GM23248 (cell line): ENCODE results near the gene ZNRF2. TPM values are rescaled to one million over a fixed set of nuclear protein-coding genes. Genes with fewer than 3 reads are reported as not detected.

Source experiments
- DNase-seq: peaks from one replicate; pipeline ENCODE4 v3.0.0-alpha.2; 2015
- H2AFZ ChIP-seq: fragments of 200-600 bp; sonication (generic); 2 replicates; pipeline ENCODE4 v1.6.1; 2016; ENCODE audit warnings: antibody characterized with exemption
- H3F3A ChIP-seq: fragments of 200-600 bp; sonication (generic); 2 replicates; pipeline ENCODE4 v1.6.1; 2016; ENCODE audit warnings: mild to moderate bottlenecking, antibody characterized with exemption, mixed run types; ENCODE audit not compliant: insufficient read depth
- H3K27ac ChIP-seq: fragments of 200-600 bp; sonication (generic); 2 replicates; pipeline ENCODE4 v1.5.1; 2016; ENCODE audit warnings: mild to moderate bottlenecking
- H3K27me3 ChIP-seq: fragments of 200-600 bp; sonication (generic); replicated peaks from 2 replicates; pipeline ENCODE4 v1.6.1; 2016; ENCODE audit warnings: mild to moderate bottlenecking; ENCODE audit not compliant: insufficient read depth
- H3K36me3 ChIP-seq: fragments of 200-600 bp; sonication (generic); 2 replicates; pipeline ENCODE4 v1.6.1; 2016; ENCODE audit warnings: low read depth, mild to moderate bottlenecking
- H3K4me1 ChIP-seq: fragments of 200-600 bp; sonication (generic); 2 replicates; pipeline ENCODE4 v1.6.1; 2016; ENCODE audit warnings: mild to moderate bottlenecking; ENCODE audit not compliant: insufficient read depth
- H3K4me2 ChIP-seq: fragments of 200-600 bp; sonication (generic); one replicate; pipeline ENCODE4 v1.6.1; 2016; ENCODE audit warnings: mild to moderate bottlenecking; ENCODE audit not compliant: unreplicated experiment
- H3K4me3 ChIP-seq: fragments of 200-600 bp; sonication (generic); 2 replicates; pipeline ENCODE4 v1.5.1; 2016; ENCODE audit warnings: mild to moderate bottlenecking
- H3K79me2 ChIP-seq: fragments of 200-600 bp; sonication (generic); 2 replicates; pipeline ENCODE4 v1.6.1; 2016; ENCODE audit warnings: mild to moderate bottlenecking; ENCODE audit not compliant: insufficient read depth
- H3K9ac ChIP-seq: fragments of 200-600 bp; sonication (generic); 2 replicates; pipeline ENCODE4 v1.6.1; 2016; ENCODE audit warnings: mild to moderate bottlenecking
- H3K9me2 ChIP-seq: fragments of 200-600 bp; sonication (generic); 2 replicates; pipeline ENCODE4 v1.6.1; 2016; ENCODE audit warnings: mixed run types, mild to moderate bottlenecking, moderate library complexity; ENCODE audit not compliant: insufficient read depth
- H3K9me3 ChIP-seq: fragments of 200-600 bp; sonication (generic); one replicate; pipeline ENCODE4 v1.6.1; 2017; ENCODE audit warnings: low read depth
- H4K20me1 ChIP-seq: fragments of 200-600 bp; sonication (generic); 2 replicates; pipeline ENCODE4 v1.6.0; 2016; ENCODE audit not compliant: insufficient read depth
- EZH2 ChIP-seq: fragments of 200-600 bp; sonication (generic); IDR thresholded peaks from 2 replicates; pipeline ENCODE4 v1.6.1; 2018; ENCODE audit warnings: antibody characterized with exemption, mild to moderate bottlenecking; ENCODE audit not compliant: insufficient read depth, poor library complexity, severe bottlenecking
- EZH2phosphoT487 ChIP-seq: fragments of 200-600 bp; sonication (generic); IDR thresholded peaks from 2 replicates; pipeline ENCODE4 v1.6.1; 2018; ENCODE audit warnings: antibody characterized with exemption, moderate library complexity, mild to moderate bottlenecking, low read depth; ENCODE audit not compliant: insufficient read depth
- WGBS, 2 experiments: methylation state at CpG; one replicate each; pipeline ENCODE4 v1.1.6; 2015 to 2017; ENCODE audit warnings: low lambda C conversion rate in 2 of 2, low coverage in 1 of 2; ENCODE audit errors: missing lambda C conversion rate in 2 of 2; 5-methylcytosine and 5-hydroxymethylcytosine counted together
- in situ Hi-C: fragments of 300-500 bp; cut with MboI; formaldehyde crosslinking; loops from 2 replicates; pipeline ENCODE4 v1.15.0; 2020
- polyA plus RNA-seq: library from polyadenylated mRNA; unstranded; fragments of >200 nt; fragmentation: Nextera tagmentation; extraction: Ambion mirVana; gene quantifications from 2 replicates; pipeline ENCODE4 v1.2.1, GENCODE V29; 2016
- total RNA-seq: library from RNA; depleted of rRNA; stranded (reverse); fragments of >200 nt; shearing (Covaris generic); gene quantifications from 2 replicates; pipeline ENCODE4 v1.2.3, GENCODE V29; 2014

The ZNRF2 gene
- total and polyA plus RNA-seq, 2 experiments from 2014 or later: 0.25 to 6.5 TPM

DNA sequence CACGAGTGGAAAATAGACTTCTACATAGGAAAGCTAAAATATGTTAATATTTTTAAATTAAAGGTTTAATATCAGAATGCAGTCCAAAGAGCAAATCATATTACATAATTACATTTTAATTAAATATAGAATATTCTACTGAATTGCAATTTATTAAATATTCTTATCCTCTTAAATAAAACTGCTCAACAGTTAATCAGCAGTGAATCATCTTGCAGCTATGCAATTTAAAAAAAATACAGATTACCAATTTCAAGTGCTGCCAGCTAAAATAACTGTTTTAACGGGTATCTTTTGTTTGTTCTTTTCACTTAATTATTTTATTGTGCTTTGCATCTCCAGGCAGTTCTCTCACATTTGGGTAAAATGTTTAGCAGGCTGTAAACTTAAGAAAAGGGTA is 82.2 kb downstream of the ZNRF2 start:
- no peak overlapping the region for H3K4me3 ChIP-seq
- H3K27me3 ChIP-seq: no peaks in the 10 kb centered on the region
- no peak overlapping the region for H3K27ac ChIP-seq
- 40 to 48% methylated on average over 2 of the region's 2 CpGs for WGBS, 2 experiments
- TF ChIP-seq EZH2phosphoT487 (no peak), EZH2 (no peak)
- no peaks in the 10 kb centered on the region for H3K79me2 ChIP-seq
- peaks cover 36% of the 10 kb centered on the region for H3K4me1 ChIP-seq
- H2AFZ ChIP-seq: no peak overlapping the region
- DNase-seq: peak; percentile 50
- peaks cover 8% of the 10 kb centered on the region; the same call in 1 of the 2 replicates for H3F3A ChIP-seq
- in situ Hi-C loops: no loop called here
- H3K4me2 ChIP-seq: peak overlapping the region; percentile 39
- H3K36me3 ChIP-seq: no peaks in the 10 kb centered on the region
- H3K9ac ChIP-seq: no peak overlapping the region
- H3K9me2 ChIP-seq: no peaks in the 10 kb centered on the region
- H3K9me3 ChIP-seq: no peaks in the 10 kb centered on the region
- H4K20me1 ChIP-seq: no peaks in the 10 kb centered on the region

DNA sequence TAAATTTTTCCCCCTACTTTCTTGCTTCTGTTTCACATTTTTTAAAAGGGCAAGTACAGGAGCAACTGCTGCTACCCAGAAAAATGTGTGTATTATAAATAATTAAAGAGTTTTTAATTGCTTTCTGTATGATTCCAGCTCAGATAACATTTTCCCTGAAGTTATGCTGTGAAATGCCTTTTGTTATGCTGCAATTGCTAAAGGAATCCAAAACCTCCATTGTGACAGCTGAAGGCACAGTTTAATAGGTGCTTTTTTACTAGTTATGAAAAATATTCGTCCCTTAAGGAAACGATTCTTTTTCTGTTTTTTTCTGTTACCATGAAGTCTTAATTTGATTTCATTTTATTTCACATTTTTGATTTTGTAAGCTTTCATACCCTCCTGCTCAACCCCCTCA is 83.2 kb downstream of the ZNRF2 start:
- Histone ChIP-seq H3K27me3 (no peaks in the 10 kb centered on the region), H3F3A (peaks cover 8% of the 10 kb centered on the region; the same call in 1 of the 2 replicates), H3K9me3 (no peaks in the 10 kb centered on the region), H3K4me2 (no peak overlapping the region), H3K79me2 (no peaks in the 10 kb centered on the region), H3K36me3 (no peaks in the 10 kb centered on the region), H3K27ac (no peak overlapping the region), H2AFZ (no peak overlapping the region), H3K9me2 (no peaks in the 10 kb centered on the region), H3K9ac (no peak overlapping the region), H3K4me1 (peaks cover 36% of the 10 kb centered on the region), H4K20me1 (no peaks in the 10 kb centered on the region), H3K4me3 (no peak overlapping the region)
- DNase-seq: no peak
- TF ChIP-seq EZH2phosphoT487: no peak
- no peak for TF ChIP-seq EZH2
- in situ Hi-C loops: no loop called here
- 96 to 100% methylated on average over 2 of the region's 2 CpGs for WGBS, 2 experiments

DNA sequence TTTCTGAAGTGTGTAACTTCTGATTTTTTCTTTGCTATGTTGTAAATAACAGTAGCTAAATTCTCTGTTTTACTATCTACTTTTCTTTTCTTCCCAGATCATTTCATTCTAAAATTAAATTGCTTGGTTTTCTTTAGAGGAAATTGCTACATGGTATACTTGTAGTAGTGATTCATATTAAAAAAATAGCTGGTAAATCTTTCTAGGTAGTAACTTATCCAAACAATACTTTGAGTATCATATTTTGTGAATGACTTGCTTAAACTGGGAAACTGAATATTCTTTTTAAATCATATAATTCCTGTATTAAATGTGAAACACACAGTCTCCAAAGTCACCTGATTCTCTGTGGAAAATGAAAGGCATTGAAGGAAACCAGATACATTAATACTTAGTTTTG is 85.5 kb downstream of the ZNRF2 start:
- Histone ChIP-seq H3K4me2 (peak overlapping the region; percentile 2), H3K9ac (no peak overlapping the region), H3K36me3 (no peaks in the 10 kb centered on the region), H3K4me3 (no peak overlapping the region), H2AFZ (no peak overlapping the region), H3K79me2 (no peaks in the 10 kb centered on the region), H3K9me2 (no peaks in the 10 kb centered on the region), H4K20me1 (no peaks in the 10 kb centered on the region), H3K9me3 (no peaks in the 10 kb centered on the region), H3K27me3 (no peaks in the 10 kb centered on the region), H3K4me1 (peaks cover 36% of the 10 kb centered on the region), H3K27ac (no peak overlapping the region), H3F3A (peaks cover 8% of the 10 kb centered on the region; the same call in 1 of the 2 replicates)
- peak; percentile 32 for DNase-seq
- in situ Hi-C loops: no loop called here
- no peak for TF ChIP-seq EZH2phosphoT487
- no peak for TF ChIP-seq EZH2

DNA sequence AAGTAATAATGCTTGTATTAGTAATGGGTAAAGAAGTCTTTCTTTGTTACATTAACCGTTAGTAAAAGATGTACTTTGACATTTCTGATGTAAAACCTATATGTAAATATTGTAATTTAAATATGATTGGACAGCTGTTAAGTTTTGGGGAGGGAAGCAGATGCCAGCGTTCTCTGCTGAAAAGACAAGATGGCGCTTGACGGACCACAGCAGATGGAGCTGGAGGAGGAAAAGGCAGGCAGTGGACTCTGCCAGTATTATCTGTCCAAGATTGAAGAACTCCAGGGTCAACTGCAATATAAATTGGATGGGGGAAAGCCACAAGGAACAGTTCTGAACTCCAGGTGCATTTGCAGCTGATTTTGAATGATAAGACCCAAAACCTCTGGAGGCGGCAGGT is 86.9 kb downstream of the ZNRF2 start:
- H3K36me3 ChIP-seq: no peaks in the 10 kb centered on the region
- H3K9me2 ChIP-seq: no peaks in the 10 kb centered on the region; the same call in 1 of the 2 replicates
- peaks cover 23% of the 10 kb centered on the region for H3K4me1 ChIP-seq
- no peak overlapping the region for H3K4me3 ChIP-seq
- H3K4me2 ChIP-seq: no peak overlapping the region
- H3K9me3 ChIP-seq: no peaks in the 10 kb centered on the region
- in situ Hi-C loops: no loop called here
- TF ChIP-seq EZH2 (no peak), EZH2phosphoT487 (no peak)
- no peaks in the 10 kb centered on the region for H3K27me3 ChIP-seq
- peaks cover 8% of the 10 kb centered on the region; the same call in 1 of the 2 replicates for H3F3A ChIP-seq
- H4K20me1 ChIP-seq: no peaks in the 10 kb centered on the region
- DNase-seq: no peak
- H3K27ac ChIP-seq: no peak overlapping the region
- no peak overlapping the region for H2AFZ ChIP-seq
- 96 to 97% methylated on average over 5 of the region's 5 CpGs for WGBS, 2 experiments
- no peak overlapping the region for H3K9ac ChIP-seq
- no peaks in the 10 kb centered on the region for H3K79me2 ChIP-seq

DNA sequence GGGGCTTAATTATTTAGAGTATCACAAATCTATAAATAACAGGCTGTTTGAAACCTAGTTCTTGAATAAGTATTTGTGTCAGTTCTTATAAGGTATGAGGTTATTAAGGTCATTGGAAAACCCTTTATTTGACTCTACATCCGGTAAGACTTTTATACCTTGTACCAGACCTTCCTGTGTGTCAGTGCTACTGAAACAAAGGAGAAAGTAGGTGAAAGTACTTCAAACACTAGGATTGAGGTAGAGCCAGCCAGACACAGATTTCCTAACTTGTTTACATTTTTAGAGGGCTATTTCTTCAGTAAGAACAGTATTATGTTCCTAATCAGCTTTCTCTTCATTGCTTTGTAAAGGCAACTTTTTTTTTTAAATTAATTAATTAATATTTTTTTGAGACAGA is 93.9 kb downstream of the ZNRF2 start:
- WGBS, 2 experiments: 95% methylated on average over 1 of the region's 1 CpG
- H3K4me2 ChIP-seq: no peak overlapping the region
- H3K36me3 ChIP-seq: no peaks in the 10 kb centered on the region
- no peaks in the 10 kb centered on the region for H3K9me3 ChIP-seq
- no peaks in the 10 kb centered on the region for H3K79me2 ChIP-seq
- no peak for DNase-seq
- no peak overlapping the region for H3K9ac ChIP-seq
- in situ Hi-C loops: no loop called here
- H3F3A ChIP-seq: no peaks in the 10 kb centered on the region
- no peak overlapping the region for H3K27ac ChIP-seq
- no peak overlapping the region for H3K4me3 ChIP-seq
- no peaks in the 10 kb centered on the region for H3K27me3 ChIP-seq
- H3K9me2 ChIP-seq: no peaks in the 10 kb centered on the region; the same call in 1 of the 2 replicates
- H2AFZ ChIP-seq: no peak overlapping the region
- no peak for TF ChIP-seq EZH2
- no peak for TF ChIP-seq EZH2phosphoT487
- H4K20me1 ChIP-seq: no peaks in the 10 kb centered on the region
- peaks cover 6% of the 10 kb centered on the region; the same call in 1 of the 2 replicates for H3K4me1 ChIP-seq
